ENCODE measurements around the gene CCL21. TPM values are rescaled to one million over a fixed set of nuclear protein-coding genes. Genes with fewer than 3 reads are reported as not detected.
"Not testable (repeated sequence)": the region's sequence is repeated elsewhere in the genome, so short reads cannot be mapped to it uniquely, and the experiment has no call there.

Gene CCL21
- total RNA-seq, 1 donor from 2014 or later: not detected

GRCh38 chr9:34737677-34738260 lies 27.8 kb upstream of the CCL21 start:
- H3K4me3 ChIP-seq (ENCODE audit: low read depth, low read length): no peak overlapping the region
- DNase-seq (ENCODE audit: low read depth): no peak
- no peak for TF ChIP-seq CTCF (conservative IDR thresholded peaks at IDR 0.05; ENCODE audit: low read depth, low read length)

GRCh38 chr9:34734720-34735119 lies 24.8 kb upstream of the CCL21 start:
- TF ChIP-seq CTCF (conservative IDR thresholded peaks at IDR 0.05; ENCODE audit: low read depth, low read length): no peak
- H3K4me3 ChIP-seq (ENCODE audit: low read depth, low read length): no peak overlapping the region
- DNase-seq (ENCODE audit: low read depth): no peak

GRCh38 chr9:34732886-34733285 lies 22.9 kb upstream of the CCL21 start:
- no peak for DNase-seq (ENCODE audit: low read depth)
- no peak overlapping the region for H3K4me3 ChIP-seq (ENCODE audit: low read depth, low read length)
- no peak for TF ChIP-seq CTCF (conservative IDR thresholded peaks at IDR 0.05; ENCODE audit: low read depth, low read length)

GRCh38 chr9:34732478-34732877 lies 22.5 kb upstream of the CCL21 start:
- no peak for DNase-seq (ENCODE audit: low read depth)
- H3K4me3 ChIP-seq (ENCODE audit: low read depth, low read length): no peak overlapping the region
- no peak for TF ChIP-seq CTCF (conservative IDR thresholded peaks at IDR 0.05; ENCODE audit: low read depth, low read length)

DNA sequence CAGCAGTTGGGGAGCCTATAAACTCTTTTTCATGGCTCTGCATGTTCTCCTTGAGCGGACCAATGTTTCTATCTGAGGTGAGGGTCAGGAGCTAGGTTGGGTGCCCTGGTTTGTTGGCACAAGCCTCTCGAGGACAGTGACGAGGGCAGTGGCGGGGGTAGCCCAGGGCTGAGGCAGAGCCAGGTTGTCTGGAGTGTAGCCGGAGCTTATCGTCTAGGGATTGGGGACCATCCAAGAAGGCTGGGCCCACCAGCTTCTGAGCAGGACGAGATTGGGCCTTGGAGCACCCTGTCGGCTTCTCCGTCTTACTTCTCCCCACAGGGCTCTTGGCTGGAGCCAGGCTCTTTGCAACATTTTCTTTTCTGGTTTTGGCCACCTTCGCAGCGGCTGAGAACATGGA lies 13.2 kb upstream of the CCL21 start:
- no peak for TF ChIP-seq CTCF (conservative IDR thresholded peaks at IDR 0.05; ENCODE audit: low read depth, low read length)
- H3K4me3 ChIP-seq (ENCODE audit: low read depth, low read length): no peak overlapping the region
- no peak for DNase-seq (ENCODE audit: low read depth)

GRCh38 chr9:34719769-34720025 lies 9.8 kb upstream of the CCL21 start:
- not testable (repeated sequence) for H3K4me3 ChIP-seq (ENCODE audit: low read depth, low read length); DNase-seq (ENCODE audit: low read depth)

DNA sequence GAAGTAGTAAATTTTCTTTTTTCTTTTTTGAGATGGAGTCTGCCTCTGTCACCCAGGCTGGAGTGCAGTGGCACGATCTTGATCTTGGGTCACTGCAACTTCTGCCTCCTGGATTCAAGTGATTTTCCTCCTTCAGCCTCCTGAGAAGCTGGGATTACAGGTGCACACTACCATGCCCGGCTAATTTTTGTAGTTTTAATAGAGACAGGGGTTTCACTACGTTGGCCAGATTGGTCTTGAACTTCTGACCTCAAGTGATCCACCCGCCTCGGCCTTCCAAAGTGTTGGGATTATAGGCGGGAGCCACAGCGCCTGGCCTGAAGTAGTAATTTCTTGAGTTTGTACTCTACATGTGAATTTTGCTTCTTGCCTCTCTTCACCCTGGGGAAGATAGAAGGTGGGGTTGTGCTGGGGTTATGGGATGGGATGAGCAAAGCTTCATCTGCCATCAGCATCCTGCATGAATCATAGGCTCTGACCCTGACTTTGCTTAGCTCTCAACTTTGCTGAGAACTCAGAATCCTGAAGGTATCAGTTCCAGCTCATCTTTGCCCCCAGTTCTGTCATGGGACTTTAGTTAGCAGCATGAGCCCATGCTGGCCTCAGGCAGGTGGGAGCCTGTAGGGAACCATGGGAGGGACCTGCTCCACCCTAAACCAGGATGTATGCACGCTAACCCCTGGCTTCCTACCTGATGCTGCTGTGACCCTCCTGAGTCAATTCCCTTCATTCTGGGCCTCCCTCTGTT lies 9.3 kb upstream of the CCL21 start:
- no peak overlapping the region for H3K4me3 ChIP-seq (ENCODE audit: low read depth, low read length)
- no peak for DNase-seq (ENCODE audit: low read depth)
- TF ChIP-seq CTCF (conservative IDR thresholded peaks at IDR 0.05; ENCODE audit: low read depth, low read length): no peak

Measured in epithelial cell of proximal tubule (primary cell).